GM18861 (cell line): ENCODE data around the gene TAF6.

ENCODE experiments used
- ATAC-seq: cut with Tn5 transposase; IDR thresholded peaks from one replicate; pipeline ENCODE4 v1.9.1; 2021; ENCODE audit not compliant: unreplicated experiment

Gene TAF6

GRCh38 chr7:100075418-100075817 lies 43.7 kb downstream of the TAF6 start:
- no peak for ATAC-seq

- ATAC-seq = no peak
These were observed 44.3 kb downstream of the TAF6 start for GRCh38 chr7:100074841-100075240.

GRCh38 chr7:100072462-100072861 lies 46.7 kb downstream of the TAF6 start:
- no peak for ATAC-seq

- ATAC-seq = no peak
These were observed 48.0 kb downstream of the TAF6 start for GRCh38 chr7:100071018-100071723.

GRCh38 chr7:100069991-100070390 lies 49.2 kb downstream of the TAF6 start:
- ATAC-seq = no peak

GRCh38 chr7:100066953-100067352 lies 52.2 kb downstream of the TAF6 start:
- ATAC-seq = no peak

- no peak for ATAC-seq
These were observed 53.5 kb downstream of the TAF6 start for GRCh38 chr7:100065452-100066186.

- no peak for ATAC-seq
These were observed 55.0 kb downstream of the TAF6 start for GRCh38 chr7:100064162-100064561.

GRCh38 chr7:100063376-100063775 lies 55.8 kb downstream of the TAF6 start:
- no peak for ATAC-seq

GRCh38 chr7:100061518-100062193 lies 57.5 kb downstream of the TAF6 start:
- ATAC-seq = no peak

GRCh38 chr7:100059251-100059739 lies 59.9 kb downstream of the TAF6 start:
- no peak for ATAC-seq
